Measurements from ENCODE around the gene FOXO1. TPM values are rescaled to one million over a fixed set of nuclear protein-coding genes. Genes with fewer than 3 reads are reported as not detected.

Gene FOXO1
- total and polyA plus RNA-seq, 2 donors (not counting 1 experiment from before 2014, with no cell fraction given), result 1.9 to 2.5 TPM

GRCh38 chr13:40536443-40537113, 129.9 kb downstream of the FOXO1 start:
- TF ChIP-seq, protein P1, sequence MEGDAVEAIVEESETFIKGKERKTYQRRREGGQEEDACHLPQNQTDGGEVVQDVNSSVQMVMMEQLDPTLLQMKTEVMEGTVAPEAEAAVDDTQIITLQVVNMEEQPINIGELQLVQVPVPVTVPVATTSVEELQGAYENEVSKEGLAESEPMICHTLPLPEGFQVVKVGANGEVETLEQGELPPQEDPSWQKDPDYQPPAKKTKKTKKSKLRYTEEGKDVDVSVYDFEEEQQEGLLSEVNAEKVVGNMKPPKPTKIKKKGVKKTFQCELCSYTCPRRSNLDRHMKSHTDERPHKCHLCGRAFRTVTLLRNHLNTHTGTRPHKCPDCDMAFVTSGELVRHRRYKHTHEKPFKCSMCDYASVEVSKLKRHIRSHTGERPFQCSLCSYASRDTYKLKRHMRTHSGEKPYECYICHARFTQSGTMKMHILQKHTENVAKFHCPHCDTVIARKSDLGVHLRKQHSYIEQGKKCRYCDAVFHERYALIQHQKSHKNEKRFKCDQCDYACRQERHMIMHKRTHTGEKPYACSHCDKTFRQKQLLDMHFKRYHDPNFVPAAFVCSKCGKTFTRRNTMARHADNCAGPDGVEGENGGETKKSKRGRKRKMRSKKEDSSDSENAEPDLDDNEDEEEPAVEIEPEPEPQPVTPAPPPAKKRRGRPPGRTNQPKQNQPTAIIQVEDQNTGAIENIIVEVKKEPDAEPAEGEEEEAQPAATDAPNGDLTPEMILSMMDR (conservative IDR thresholded peaks at IDR 0.05 in 1 of 2, IDR thresholded peaks at IDR 0.05 in 1 of 2; ENCODE audit: low read depth in 1 of 2, low read length in 2 of 2), result no peak
- no peak for TF ChIP-seq EZH2 (IDR thresholded peaks at IDR 0.05; ENCODE audit: low read length, missing control alignments)

GRCh38 chr13:40535345-40535836, 131.1 kb downstream of the FOXO1 start:
- Histone ChIP-seq H3K9ac (ENCODE audit: insufficient read depth, low read length) (no peak overlapping the region), H3K27me3 (ENCODE audit: control insufficient read depth, insufficient read depth, low read length) (no peaks in the 10 kb centered on the region), H4K20me1 (ENCODE audit: control insufficient read depth, extremely low read depth, insufficient read depth, low read length) (no peaks in the 10 kb centered on the region), H3K27ac (ENCODE audit: insufficient read depth, low read length) (no peak overlapping the region), H3K4me2 (ENCODE audit: extremely low read depth, insufficient read depth, low read length) (no peak overlapping the region), H3K4me1 (ENCODE audit: control insufficient read depth, extremely low read depth, insufficient read depth, low read length) (no peaks in the 10 kb centered on the region), H3K4me3 (replicated peaks in 1 of 4; ENCODE audit: control extremely low read depth in 1 of 4, insufficient read depth in 1 of 4, low read depth in 3 of 4, low read length in 4 of 4) (no peak overlapping the region), H3K79me2 (ENCODE audit: control insufficient read depth, insufficient read depth, low read length) (no peaks in the 10 kb centered on the region), H2AFZ (ENCODE audit: low read length) (no peak overlapping the region), H3K36me3 (ENCODE audit: control insufficient read depth, insufficient read depth, low read length) (no peaks in the 10 kb centered on the region), H3K9me3 (ENCODE audit: control insufficient read depth, insufficient read depth, low read depth, low read length) (no peaks in the 10 kb centered on the region)
- TF ChIP-seq, protein P1 (conservative IDR thresholded peaks at IDR 0.05 in 1 of 2, IDR thresholded peaks at IDR 0.05 in 1 of 2; ENCODE audit: low read depth in 1 of 2, low read length in 2 of 2), result no peak
- TF ChIP-seq EZH2 (IDR thresholded peaks at IDR 0.05; ENCODE audit: low read length, missing control alignments), result no peak
- no peak for DNase-seq (ENCODE audit: low read depth in 2 of 2)

More at GRCh38 chr13:40536443-40537113, 129.9 kb downstream of the FOXO1 start:
- Histone ChIP-seq H3K4me3 (replicated peaks in 1 of 4; ENCODE audit: control extremely low read depth in 1 of 4, insufficient read depth in 1 of 4, low read depth in 3 of 4, low read length in 4 of 4) (no peak overlapping the region), H3K79me2 (ENCODE audit: control insufficient read depth, insufficient read depth, low read length) (no peaks in the 10 kb centered on the region), H3K9ac (ENCODE audit: insufficient read depth, low read length) (no peak overlapping the region), H4K20me1 (ENCODE audit: control insufficient read depth, extremely low read depth, insufficient read depth, low read length) (no peaks in the 10 kb centered on the region), H3K36me3 (ENCODE audit: control insufficient read depth, insufficient read depth, low read length) (no peaks in the 10 kb centered on the region), H3K9me3 (ENCODE audit: control insufficient read depth, insufficient read depth, low read depth, low read length) (no peaks in the 10 kb centered on the region), H3K4me1 (ENCODE audit: control insufficient read depth, extremely low read depth, insufficient read depth, low read length) (peaks cover 3% of the 10 kb centered on the region), H3K4me2 (ENCODE audit: extremely low read depth, insufficient read depth, low read length) (no peak overlapping the region), H3K27me3 (ENCODE audit: control insufficient read depth, insufficient read depth, low read length) (no peaks in the 10 kb centered on the region), H2AFZ (ENCODE audit: low read length) (no peak overlapping the region), H3K27ac (ENCODE audit: insufficient read depth, low read length) (no peak overlapping the region)
- no peak for DNase-seq (ENCODE audit: low read depth in 2 of 2)

GRCh38 chr13:40534456-40534855, 132.0 kb downstream of the FOXO1 start:
- H3K36me3 ChIP-seq (ENCODE audit: control insufficient read depth, insufficient read depth, low read length), result no peaks in the 10 kb centered on the region
- H4K20me1 ChIP-seq (ENCODE audit: control insufficient read depth, extremely low read depth, insufficient read depth, low read length), result no peaks in the 10 kb centered on the region
- H3K4me2 ChIP-seq (ENCODE audit: extremely low read depth, insufficient read depth, low read length), result no peak overlapping the region
- H3K79me2 ChIP-seq (ENCODE audit: control insufficient read depth, insufficient read depth, low read length), result no peaks in the 10 kb centered on the region
- TF ChIP-seq EZH2 (IDR thresholded peaks at IDR 0.05; ENCODE audit: low read length, missing control alignments), result no peak
- TF ChIP-seq, protein P1 (conservative IDR thresholded peaks at IDR 0.05 in 1 of 2, IDR thresholded peaks at IDR 0.05 in 1 of 2; ENCODE audit: low read depth in 1 of 2, low read length in 2 of 2), result no peak
- no peaks in the 10 kb centered on the region for H3K27me3 ChIP-seq (ENCODE audit: control insufficient read depth, insufficient read depth, low read length)
- DNase-seq (ENCODE audit: low read depth in 2 of 2), result peak; percentile 26 to 32
- no peaks in the 10 kb centered on the region for H3K9me3 ChIP-seq (ENCODE audit: control insufficient read depth, insufficient read depth, low read depth, low read length)
- H2AFZ ChIP-seq (ENCODE audit: low read length), result no peak overlapping the region
- no peak overlapping the region for H3K9ac ChIP-seq (ENCODE audit: insufficient read depth, low read length)
- H3K4me1 ChIP-seq (ENCODE audit: control insufficient read depth, extremely low read depth, insufficient read depth, low read length), result no peaks in the 10 kb centered on the region
- no peak overlapping the region for H3K4me3 ChIP-seq (replicated peaks in 1 of 4; ENCODE audit: control extremely low read depth in 1 of 4, insufficient read depth in 1 of 4, low read depth in 3 of 4, low read length in 4 of 4)
- no peak overlapping the region for H3K27ac ChIP-seq (ENCODE audit: insufficient read depth, low read length)
